ENCODE data around the gene RPS19BP1. TPM values are rescaled to one million over a fixed set of nuclear protein-coding genes. Genes with fewer than 3 reads are reported as not detected.

The RPS19BP1 gene
- total RNA-seq, 1 donor from 2014 or later = 72.1 TPM

- Histone ChIP-seq H3K36me3 (ENCODE audit: control insufficient read depth, insufficient read depth, low read length) (peaks cover 11% of the 10 kb centered on the region), H3K4me3 (ENCODE audit: low read depth, low read length) (no peak overlapping the region), H3K27me3 (ENCODE audit: control insufficient read depth, insufficient read depth, low read length) (no peaks in the 10 kb centered on the region)
- DNase-seq (ENCODE audit: low read depth) (no peak), FAIRE-seq (no peak)
- TF ChIP-seq, protein P1, sequence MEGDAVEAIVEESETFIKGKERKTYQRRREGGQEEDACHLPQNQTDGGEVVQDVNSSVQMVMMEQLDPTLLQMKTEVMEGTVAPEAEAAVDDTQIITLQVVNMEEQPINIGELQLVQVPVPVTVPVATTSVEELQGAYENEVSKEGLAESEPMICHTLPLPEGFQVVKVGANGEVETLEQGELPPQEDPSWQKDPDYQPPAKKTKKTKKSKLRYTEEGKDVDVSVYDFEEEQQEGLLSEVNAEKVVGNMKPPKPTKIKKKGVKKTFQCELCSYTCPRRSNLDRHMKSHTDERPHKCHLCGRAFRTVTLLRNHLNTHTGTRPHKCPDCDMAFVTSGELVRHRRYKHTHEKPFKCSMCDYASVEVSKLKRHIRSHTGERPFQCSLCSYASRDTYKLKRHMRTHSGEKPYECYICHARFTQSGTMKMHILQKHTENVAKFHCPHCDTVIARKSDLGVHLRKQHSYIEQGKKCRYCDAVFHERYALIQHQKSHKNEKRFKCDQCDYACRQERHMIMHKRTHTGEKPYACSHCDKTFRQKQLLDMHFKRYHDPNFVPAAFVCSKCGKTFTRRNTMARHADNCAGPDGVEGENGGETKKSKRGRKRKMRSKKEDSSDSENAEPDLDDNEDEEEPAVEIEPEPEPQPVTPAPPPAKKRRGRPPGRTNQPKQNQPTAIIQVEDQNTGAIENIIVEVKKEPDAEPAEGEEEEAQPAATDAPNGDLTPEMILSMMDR (IDR thresholded peaks at IDR 0.05; ENCODE audit: insufficient read depth, low read length, severe bottlenecking) = no peak
These were observed 2.4 kb downstream of the RPS19BP1 start for GRCh38 chr22:39530116-39530515.

GRCh38 chr22:39529487-39529851, 3.1 kb downstream of the RPS19BP1 start:
- Histone ChIP-seq H3K4me3 (ENCODE audit: low read depth, low read length) (no peak overlapping the region), H3K27me3 (ENCODE audit: control insufficient read depth, insufficient read depth, low read length) (no peaks in the 10 kb centered on the region), H3K36me3 (ENCODE audit: control insufficient read depth, insufficient read depth, low read length) (peaks cover 11% of the 10 kb centered on the region)
- no peak for FAIRE-seq
- TF ChIP-seq, protein P1 (IDR thresholded peaks at IDR 0.05; ENCODE audit: insufficient read depth, low read length, severe bottlenecking) = no peak
- DNase-seq (ENCODE audit: low read depth) = no peak

DNA sequence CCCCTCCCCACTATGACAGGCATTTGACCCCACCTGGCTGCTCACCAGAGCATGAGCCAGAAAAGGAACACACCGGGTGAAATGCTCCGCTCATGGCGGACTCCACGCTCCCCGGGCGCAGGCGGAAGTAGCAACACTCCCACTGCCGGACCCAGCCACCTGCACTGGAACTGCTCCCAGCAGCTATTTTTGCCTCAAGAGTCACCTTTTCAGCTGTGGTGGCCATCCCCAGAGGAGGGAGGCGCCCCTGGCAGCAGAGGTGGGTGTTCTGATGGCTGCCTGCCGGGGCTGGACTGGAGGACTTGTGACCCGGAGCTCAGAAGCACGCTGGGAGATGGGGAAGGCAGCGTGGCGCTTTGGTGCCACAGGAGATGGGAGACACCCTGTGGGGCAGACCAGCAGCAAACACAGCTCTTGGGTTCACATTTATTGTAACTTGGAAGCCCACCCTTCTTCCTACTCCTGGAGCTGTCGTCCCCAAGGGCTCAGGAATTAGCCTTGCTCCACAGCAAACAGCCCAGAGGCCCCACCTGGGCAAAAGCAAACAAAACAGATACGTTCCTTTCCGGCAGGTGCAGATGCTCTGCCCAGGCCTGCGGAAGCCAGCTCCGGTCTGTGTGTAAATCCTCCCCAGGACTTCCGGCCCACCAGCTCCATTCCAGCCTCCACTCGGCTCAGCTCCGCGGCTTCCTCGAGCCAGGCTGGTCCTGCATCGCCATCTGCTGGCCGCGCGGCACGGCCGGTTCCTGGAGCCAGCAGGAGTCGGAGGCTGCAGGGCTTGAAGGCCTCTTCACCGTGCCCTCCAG, 3.7 kb downstream of the RPS19BP1 start:
- Histone ChIP-seq H3K36me3 (ENCODE audit: control insufficient read depth, insufficient read depth, low read length) (peaks cover 11% of the 10 kb centered on the region), H3K27me3 (ENCODE audit: control insufficient read depth, insufficient read depth, low read length) (no peaks in the 10 kb centered on the region), H3K4me3 (ENCODE audit: low read depth, low read length) (no peak overlapping the region)
- peak; percentile 71 for DNase-seq (ENCODE audit: low read depth)
- peak; percentile 80 for FAIRE-seq
- TF ChIP-seq, protein P1 (IDR thresholded peaks at IDR 0.05; ENCODE audit: insufficient read depth, low read length, severe bottlenecking) = peak; percentile 99

- FAIRE-seq (no peak), DNase-seq (ENCODE audit: low read depth) (no peak)
- TF ChIP-seq, protein P1 (IDR thresholded peaks at IDR 0.05; ENCODE audit: insufficient read depth, low read length, severe bottlenecking) = no peak
- Histone ChIP-seq H3K36me3 (ENCODE audit: control insufficient read depth, insufficient read depth, low read length) (peaks cover 11% of the 10 kb centered on the region), H3K27me3 (ENCODE audit: control insufficient read depth, insufficient read depth, low read length) (no peaks in the 10 kb centered on the region), H3K4me3 (ENCODE audit: low read depth, low read length) (no peak overlapping the region)
These were observed 4.4 kb downstream of the RPS19BP1 start for GRCh38 chr22:39528080-39528661.

- Histone ChIP-seq H3K36me3 (ENCODE audit: control insufficient read depth, insufficient read depth, low read length) (peaks cover 12% of the 10 kb centered on the region), H3K4me3 (ENCODE audit: low read depth, low read length) (no peak overlapping the region), H3K27me3 (ENCODE audit: control insufficient read depth, insufficient read depth, low read length) (no peaks in the 10 kb centered on the region)
- FAIRE-seq (no peak), DNase-seq (ENCODE audit: low read depth) (peak; percentile 55)
- TF ChIP-seq, protein P1 (IDR thresholded peaks at IDR 0.05; ENCODE audit: insufficient read depth, low read length, severe bottlenecking) = no peak
These were observed 5.0 kb downstream of the RPS19BP1 start for GRCh38 chr22:39527481-39527961.

All from bronchial epithelial cell (primary cell).